ENCODE measurements around the gene LRRC74B. TPM values are rescaled to one million over a fixed set of nuclear protein-coding genes. Genes with fewer than 3 reads are reported as not detected.
"Not testable (repeated sequence)": the region's sequence is repeated elsewhere in the genome, so short reads cannot be mapped to it uniquely, and the experiment has no call there.

Gene LRRC74B
- polyA plus RNA-seq, 3 donors, result not detected

DNA sequence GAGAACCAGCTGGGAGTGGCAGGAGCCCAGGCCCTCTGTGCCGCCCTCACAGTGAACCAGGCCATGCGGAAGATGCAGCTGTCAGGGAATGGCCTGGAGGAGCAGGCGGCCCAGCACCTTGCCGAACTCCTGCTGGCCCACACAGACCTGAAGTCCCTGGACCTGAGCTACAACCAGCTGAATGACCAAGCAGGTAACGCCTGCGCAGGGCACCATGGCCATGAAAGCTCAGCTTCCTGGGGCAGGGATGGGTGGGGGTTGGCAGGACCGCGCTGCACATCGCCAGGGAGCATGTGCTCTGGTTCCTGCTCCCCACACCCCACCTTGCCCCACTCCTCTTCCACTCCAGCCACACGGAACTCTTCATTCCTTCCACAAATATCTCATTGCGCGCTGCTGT is 3.2 kb downstream of the LRRC74B start:
- not testable (repeated sequence) for H3K79me2 ChIP-seq (ENCODE audit: insufficient read depth, low read length); H3K4me3 ChIP-seq (replicated peaks in 1 of 3; ENCODE audit: low read depth in 2 of 3, low read length in 3 of 3); H3K27ac Mint-ChIP-seq; H3K27ac ChIP-seq (ENCODE audit: low read depth in 1 of 2, low read length in 2 of 2); H4K20me1 ChIP-seq (ENCODE audit: insufficient read depth, low read length); H3K27me3 ChIP-seq (ENCODE audit: control insufficient read depth in 2 of 2, insufficient read depth in 2 of 2, low read length in 2 of 2); H3K4me3 Mint-ChIP-seq; H3K9ac ChIP-seq (ENCODE audit: insufficient read depth, low read length, poor library complexity, severe bottlenecking); H3K4me2 ChIP-seq (replicated peaks; ENCODE audit: extremely low read depth, low read length, poor library complexity, severe bottlenecking); DNase-seq; H3K9me3 ChIP-seq (replicated peaks in 1 of 2; ENCODE audit: control insufficient read depth in 1 of 2, insufficient read depth in 1 of 2, low read length in 2 of 2); H3K9me3 Mint-ChIP-seq; H2AFZ ChIP-seq (ENCODE audit: insufficient read depth, low read depth, low read length, poor library complexity, severe bottlenecking); H3K36me3 ChIP-seq (replicated peaks in 1 of 2; ENCODE audit: control insufficient read depth in 1 of 2, insufficient read depth in 2 of 2, low read length in 2 of 2); H3K36me3 Mint-ChIP-seq
- Mint-ChIP-seq H3K27me3 (ENCODE audit: low read depth in 3 of 3) (peaks cover 17 to 20% (median 17%) of the 10 kb centered on the region in 3 donors), H3K4me1 (peaks cover 17% of the 10 kb centered on the region)
- intact Hi-C loops (cut with micrococcal nuclease), result loop anchor here in 1 of 2 donors (10.0 kb wide), 1 partner anchor 64 kb away; the partner anchor contains the start of gene LZTR1
- H3K4me1 ChIP-seq (ENCODE audit: control insufficient read depth in 1 of 2, insufficient read depth in 2 of 2, low read length in 2 of 2), result peaks cover 14 to 21% of the 10 kb centered on the region in 2 donors
- no CpG with 5 or more reads among the region's 12 CpGs for WGBS (ENCODE audit: insufficient coverage)

DNA sequence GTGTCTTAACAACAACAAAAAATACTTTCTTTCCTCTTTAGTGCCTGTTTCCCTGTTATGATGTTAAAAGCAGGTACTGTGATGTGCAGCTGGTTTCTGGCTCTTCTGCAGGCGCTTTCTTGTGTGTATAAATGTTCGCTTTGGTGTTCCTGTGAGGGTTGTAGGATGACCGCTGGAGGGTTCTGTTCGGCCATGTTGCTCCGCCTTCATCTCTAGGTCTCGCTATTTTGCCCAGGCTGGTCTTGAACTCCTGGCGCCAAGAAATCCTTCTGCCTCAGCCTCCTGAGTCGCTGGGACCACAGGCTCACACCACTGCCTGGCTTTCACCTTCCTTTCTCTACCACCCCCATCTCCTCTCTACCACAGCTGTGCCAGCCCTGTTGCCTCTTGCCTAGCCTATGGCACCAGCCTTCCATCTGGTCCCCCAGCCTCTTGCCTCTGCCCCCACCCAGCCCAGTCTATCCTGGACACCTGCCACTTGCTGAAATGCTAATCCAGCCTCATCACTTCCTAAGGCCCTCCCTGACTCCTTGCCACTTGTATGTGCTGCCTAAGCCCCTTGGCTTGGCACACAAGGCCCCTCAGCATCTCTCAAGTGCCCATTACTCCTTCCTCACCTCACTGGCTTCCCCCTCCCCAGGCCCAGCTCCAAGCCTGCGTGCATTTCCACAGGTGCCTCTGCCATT is 5.5 kb downstream of the LRRC74B start:
- no peaks in the 10 kb centered on the region for H3K79me2 ChIP-seq (ENCODE audit: insufficient read depth, low read length)
- no peak for DNase-seq
- H3K36me3 ChIP-seq (replicated peaks in 1 of 2; ENCODE audit: control insufficient read depth in 1 of 2, insufficient read depth in 2 of 2, low read length in 2 of 2), result no peaks in the 10 kb centered on the region
- Mint-ChIP-seq H3K4me1 (peaks cover 8% of the 10 kb centered on the region), H3K9me3 (peaks cover 0 to 3% (median 0%) of the 10 kb centered on the region in 7 donors), H3K4me3 (no peak overlapping the region), H3K27me3 (ENCODE audit: low read depth in 3 of 3) (peaks cover 7 to 13% (median 11%) of the 10 kb centered on the region in 3 donors), H3K36me3 (no peaks in the 10 kb centered on the region), H3K27ac (no peak overlapping the region)
- no peak overlapping the region for H3K4me3 ChIP-seq (replicated peaks in 1 of 3; ENCODE audit: low read depth in 2 of 3, low read length in 3 of 3)
- H3K9me3 ChIP-seq (replicated peaks in 1 of 2; ENCODE audit: control insufficient read depth in 1 of 2, insufficient read depth in 1 of 2, low read length in 2 of 2), result no peaks in the 10 kb centered on the region
- no peaks in the 10 kb centered on the region for H4K20me1 ChIP-seq (ENCODE audit: insufficient read depth, low read length)
- peaks cover 0 to 3% of the 10 kb centered on the region in 2 donors for H3K27me3 ChIP-seq (ENCODE audit: control insufficient read depth in 2 of 2, insufficient read depth in 2 of 2, low read length in 2 of 2)
- H2AFZ ChIP-seq (ENCODE audit: insufficient read depth, low read depth, low read length, poor library complexity, severe bottlenecking), result no peak overlapping the region
- H3K9ac ChIP-seq (ENCODE audit: insufficient read depth, low read length, poor library complexity, severe bottlenecking), result no peak overlapping the region
- TF ChIP-seq, protein P1, sequence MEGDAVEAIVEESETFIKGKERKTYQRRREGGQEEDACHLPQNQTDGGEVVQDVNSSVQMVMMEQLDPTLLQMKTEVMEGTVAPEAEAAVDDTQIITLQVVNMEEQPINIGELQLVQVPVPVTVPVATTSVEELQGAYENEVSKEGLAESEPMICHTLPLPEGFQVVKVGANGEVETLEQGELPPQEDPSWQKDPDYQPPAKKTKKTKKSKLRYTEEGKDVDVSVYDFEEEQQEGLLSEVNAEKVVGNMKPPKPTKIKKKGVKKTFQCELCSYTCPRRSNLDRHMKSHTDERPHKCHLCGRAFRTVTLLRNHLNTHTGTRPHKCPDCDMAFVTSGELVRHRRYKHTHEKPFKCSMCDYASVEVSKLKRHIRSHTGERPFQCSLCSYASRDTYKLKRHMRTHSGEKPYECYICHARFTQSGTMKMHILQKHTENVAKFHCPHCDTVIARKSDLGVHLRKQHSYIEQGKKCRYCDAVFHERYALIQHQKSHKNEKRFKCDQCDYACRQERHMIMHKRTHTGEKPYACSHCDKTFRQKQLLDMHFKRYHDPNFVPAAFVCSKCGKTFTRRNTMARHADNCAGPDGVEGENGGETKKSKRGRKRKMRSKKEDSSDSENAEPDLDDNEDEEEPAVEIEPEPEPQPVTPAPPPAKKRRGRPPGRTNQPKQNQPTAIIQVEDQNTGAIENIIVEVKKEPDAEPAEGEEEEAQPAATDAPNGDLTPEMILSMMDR (IDR thresholded peaks at IDR 0.05), result no peak
- peaks cover 4 to 8% of the 10 kb centered on the region in 2 donors for H3K4me1 ChIP-seq (ENCODE audit: control insufficient read depth in 1 of 2, insufficient read depth in 2 of 2, low read length in 2 of 2)
- WGBS (ENCODE audit: insufficient coverage), result 85% methylated on average over 7 of the region's 9 CpGs
- intact Hi-C loops (cut with micrococcal nuclease), result no loop called here
- H3K27ac ChIP-seq (ENCODE audit: low read depth in 1 of 2, low read length in 2 of 2), result no peak overlapping the region
- no peak overlapping the region for H3K4me2 ChIP-seq (replicated peaks; ENCODE audit: extremely low read depth, low read length, poor library complexity, severe bottlenecking)

All from CD14-positive monocyte (primary cell).